GM12878 (cell line): ENCODE measurements around the gene MTMR3. TPM values are rescaled to one million over a fixed set of nuclear protein-coding genes. Genes with fewer than 3 reads are reported as not detected.

Experiments
- ATAC-seq: fragments of 200-7000 bp; cut with Tn5 transposase; 3 replicates; pipeline ENCODE4 v1.9.1; 2020; ENCODE audit warnings: mild to moderate bottlenecking, moderate library complexity
- BruUV-seq: library from RNA; stranded (reverse); fragments of 400-500 nt; replicated peaks from 2 replicates; lab custom pipeline; 2021; lab: Mats Ljungman, UMichigan
- CTCF ChIA-PET: fragments of 300-600 bp; sonication (Branson Sonifier 250); formaldehyde crosslinking; extraction: SDS; loops from one replicate; lab custom pipeline; 2021; ENCODE audit warnings: inconsistent platforms; lab: Yijun Ruan, JAX
- POLR2A ChIA-PET: fragments of 350-600 bp; formaldehyde crosslinking; extraction: SDS; loops from one replicate; lab custom pipeline; 2021; ENCODE audit warnings: inconsistent platforms; lab: Charles Lee
- RAD21 ChIA-PET: fragments of 300-600 bp; sonication (Branson Sonifier 250); formaldehyde crosslinking; loops from one replicate; lab custom pipeline; 2023; ENCODE audit warnings: antibody characterized with exemption; ENCODE audit not compliant: unreplicated experiment; lab: Charles Lee
- SMC1A ChIA-PET: fragments of 300-600 bp; sonication (Branson Sonifier 250); formaldehyde crosslinking; loops from one replicate; lab custom pipeline; 2023; ENCODE audit not compliant: unreplicated experiment, uncharacterized antibody; lab: Charles Lee
- DNase-seq: peaks from one replicate; pipeline ENCODE4 v3.0.0-alpha.2; 2011; ENCODE audit warnings: low read depth, low spot score
- FAIRE-seq: peaks from 3 replicates; lab custom pipeline; 2011; peaks lifted over from hg19 to GRCh38; lab: Jason Lieb, UNC
- H2AFZ ChIP-seq: 2 replicates; pipeline ENCODE4 v1.6.0; 2011; ENCODE audit warnings: low read depth, low read length, control low read depth; ENCODE audit not compliant: control insufficient read depth
- H3K27ac ChIP-seq: 2 replicates; pipeline ENCODE4 v1.5.1; 2011; ENCODE audit warnings: control low read depth; ENCODE audit not compliant: control insufficient read depth, insufficient read depth
- H3K27me3 ChIP-seq, 2 experiments: replicated peaks in 1 of 2; 2 replicates each; pipeline versions ENCODE4 v1.6.0 to v1.6.1; 2011; ENCODE audit warnings: low read length in 1 of 2; ENCODE audit not compliant: control insufficient read depth in 2 of 2, insufficient read depth in 2 of 2
- H3K36me3 ChIP-seq, 2 experiments: 2 replicates each; pipeline ENCODE4 v1.5.1; 2011; ENCODE audit warnings: low read length in 1 of 2; ENCODE audit not compliant: control insufficient read depth in 2 of 2, insufficient read depth in 2 of 2
- H3K4me1 ChIP-seq: 2 replicates; pipeline ENCODE4 v1.6.1; 2011; ENCODE audit warnings: mild to moderate bottlenecking, low read length, moderate library complexity, mixed read lengths; ENCODE audit not compliant: control insufficient read depth, insufficient read depth
- H3K4me2 ChIP-seq: 2 replicates; pipeline ENCODE4 v1.6.0; 2011; ENCODE audit warnings: control low read depth; ENCODE audit not compliant: control insufficient read depth, insufficient read depth
- H3K4me3 ChIP-seq: fragments of 200-600 bp; sonication (generic); 2 replicates; pipeline ENCODE4 v1.5.1; 2016
- H3K79me2 ChIP-seq: 2 replicates; pipeline ENCODE4 v1.6.0; 2011; ENCODE audit warnings: low read length; ENCODE audit not compliant: control insufficient read depth, insufficient read depth
- H3K9ac ChIP-seq: 2 replicates; pipeline ENCODE4 v1.8.0; 2011; ENCODE audit warnings: low read length, control low read depth, mixed read lengths; ENCODE audit not compliant: control insufficient read depth, insufficient read depth
- H3K9me3 ChIP-seq: replicated peaks from 3 replicates; pipeline ENCODE4 v1.5.1; 2011; ENCODE audit warnings: mild to moderate bottlenecking, low read length; ENCODE audit not compliant: control insufficient read depth, insufficient read depth
- H4K20me1 ChIP-seq: 2 replicates; pipeline ENCODE4 v1.6.0; 2011; ENCODE audit not compliant: control insufficient read depth, insufficient read depth
- CBX5 ChIP-seq: sonication (generic); IDR thresholded peaks from 2 replicates; pipeline ENCODE4 v1.6.1; 2016; ENCODE audit warnings: low read depth, moderate library complexity, mild to moderate bottlenecking, inconsistent platforms
- LARP7 ChIP-seq: fragments of 450-650 bp; IDR thresholded peaks from 2 replicates; pipeline ENCODE4 v1.6.1; 2017; ENCODE audit warnings: mild to moderate bottlenecking
- NFYA ChIP-seq: IDR thresholded peaks from 2 replicates; pipeline ENCODE4 v1.6.1; 2011; ENCODE audit warnings: low read depth, mild to moderate bottlenecking, low read length, improper control_type of control experiment, borderline replicate concordance
- RB1 ChIP-seq: fragments of 450-650 bp; formaldehyde crosslinking; IDR thresholded peaks from 2 replicates; pipeline ENCODE4 v1.6.1; 2017; ENCODE audit warnings: mild to moderate bottlenecking, borderline replicate concordance
- RELA ChIP-seq: fragments of 450-650 bp; IDR thresholded peaks from 2 replicates; pipeline ENCODE4 v1.8.0; 2014; ENCODE audit warnings: borderline replicate concordance; ENCODE audit not compliant: partially characterized antibody
- ZSCAN29 ChIP-seq: fragments of 450-650 bp; IDR thresholded peaks from 2 replicates; pipeline ENCODE4 v1.6.1; 2017; ENCODE audit warnings: mild to moderate bottlenecking, moderate library complexity
- WGBS: methylation state at CpG from one replicate; pipeline ENCODE4 v1.1.6; 2016; ENCODE audit warnings: low lambda C conversion rate; ENCODE audit not compliant: insufficient replicate concordance, insufficient coverage; ENCODE audit errors: missing lambda C conversion rate; 5-methylcytosine and 5-hydroxymethylcytosine counted together
- in situ Hi-C: fragments of 300-500 bp; cut with MboI; formaldehyde crosslinking; loops from 9 replicates; pipeline ENCODE4 v1.14.3; 2018; ENCODE audit warnings: mixed read lengths
- intact Hi-C: fragments of 100-400 bp; cut with micrococcal nuclease; formaldehyde crosslinking; loops from one replicate; pipeline ENCODE4 v1.14.2; 2022; ENCODE audit not compliant: unreplicated experiment
- polyA plus RNA-seq, 11 experiments: library from polyadenylated mRNA; depleted of rRNA in 4 of 11; unstranded in 6 of 11; stranded (reverse) in 5 of 11; fragments of >200 nt; fragmentation: Nextera tagmentation in 4 of 11; fragmentation: Illumina TruSeq in 1 of 11; extraction: Ambion mirVana in 4 of 11; extraction: Trizol in 1 of 11; gene quantifications; 1 replicate in 1 of 11; 2 replicates in 10 of 11; pipeline versions ENCODE4 v1.2.1 to v1.2.3, GENCODE V29; 2011 to 2016; ENCODE audit warnings: inconsistent platforms in 2 of 11, missing spikeins in 2 of 11, low read depth in 1 of 11
- total RNA-seq, 4 experiments: library from RNA; depleted of rRNA in 3 of 4; stranded (reverse); fragments of >200 nt in 3 of 4; fragmentation: Illumina TruSeq in 1 of 4; extraction: Trizol in 1 of 4; gene quantifications; 2 replicates each; pipeline versions ENCODE4 v1.2.1 to v1.2.3, GENCODE V29; 2013 to 2021
- TF ChIP-seq, protein P1 (sequence below): IDR thresholded peaks from 2 replicates; pipeline ENCODE4 v1.6.1; 2011; ENCODE audit warnings: low read depth, mild to moderate bottlenecking, low read length, moderate library complexity, borderline replicate concordance; ENCODE audit errors: extremely low read depth

The MTMR3 gene
- total and polyA plus RNA-seq, 10 of the 15 experiments (the other 5 are each of a cell fraction or from before 2014, with no cell fraction given): 1.4 to 23.7 (median 10.6) TPM

DNA sequence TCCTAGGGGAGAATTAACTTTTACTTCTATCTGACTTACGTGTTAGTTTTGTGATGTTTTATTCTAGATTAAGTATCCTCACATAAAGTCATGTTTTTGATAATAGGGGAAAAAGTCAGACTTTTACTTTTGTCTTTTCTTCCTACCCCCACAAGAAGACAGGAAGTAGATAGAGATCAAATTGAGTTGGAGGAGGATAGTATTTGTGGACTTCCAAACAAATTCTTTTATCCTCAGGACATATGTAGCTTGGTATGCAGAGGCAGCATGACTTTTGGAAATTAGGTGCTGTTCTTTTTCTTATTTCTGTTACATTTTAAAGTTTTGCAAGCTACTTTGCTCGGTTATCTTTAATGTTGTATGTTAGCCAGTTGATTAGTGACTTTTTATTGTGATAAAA lies 61.4 kb downstream of the MTMR3 start:
- no peak overlapping the region for H3K4me2 ChIP-seq
- H3K9ac ChIP-seq: no peak overlapping the region
- no peaks in the 10 kb centered on the region; the same call in none of the 2 replicates for H3K79me2 ChIP-seq
- CTCF ChIA-PET: no interaction called here
- H4K20me1 ChIP-seq: no peaks in the 10 kb centered on the region
- H3K4me1 ChIP-seq: no peaks in the 10 kb centered on the region
- DNase-seq (no peak), ATAC-seq (no peak), FAIRE-seq (no peak)
- no peak overlapping the region for H3K27ac ChIP-seq
- intact Hi-C loops (no loop called here), in situ Hi-C loops (no loop called here)
- BruUV-seq: no TSS peak
- 97% methylated on average over 2 of the region's 2 CpGs for whole genome bisulfite sequencing
- POLR2A ChIA-PET: interaction anchor here (1.1 kb wide), 1 partner anchor 16 kb away, joined by 3 read pairs; no protein-coding TSS in a partner anchor
- no peaks in the 10 kb centered on the region for H3K9me3 ChIP-seq
- SMC1A ChIA-PET: no interaction called here
- no peaks in the 10 kb centered on the region for H3K27me3 ChIP-seq
- no peak for TF ChIP-seq RB1
- TF ChIP-seq CBX5: no peak
- no peak for TF ChIP-seq LARP7
- TF ChIP-seq NFYA: no peak
- H3K36me3 ChIP-seq: no peaks in the 10 kb centered on the region
- no peak overlapping the region for H3K4me3 ChIP-seq
- RAD21 ChIA-PET: no interaction called here
- H2AFZ ChIP-seq: no peak overlapping the region

DNA sequence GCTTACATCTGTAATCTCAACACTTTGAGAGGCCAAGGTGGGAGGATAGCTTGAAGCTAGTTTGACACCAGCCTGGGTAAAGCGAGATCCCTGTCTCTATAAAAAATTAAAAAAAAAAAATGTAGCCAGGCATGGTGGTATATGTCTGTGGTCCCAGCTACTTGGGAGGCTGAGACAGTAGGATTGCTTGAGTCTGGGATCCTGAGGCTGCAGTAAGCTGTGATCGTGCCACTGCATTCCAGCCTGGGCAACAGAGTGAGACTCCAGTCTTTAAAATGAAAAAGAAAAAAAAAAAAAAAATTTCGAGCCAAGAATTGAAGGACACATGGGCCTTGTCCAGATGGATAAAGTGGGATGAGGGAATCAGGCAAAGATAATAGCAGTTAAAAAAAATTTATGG lies 62.5 kb downstream of the MTMR3 start:
- H3K9me3 ChIP-seq: no peaks in the 10 kb centered on the region
- no peak overlapping the region for H3K4me3 ChIP-seq
- FAIRE-seq: no peak
- ChIA-PET POLR2A (no interaction called here), CTCF (no interaction called here), SMC1A (interaction anchor here (1.0 to 1.3 kb wide), 2 partner anchors 11 to 21 kb away, joined by 3 to 4 read pairs; no protein-coding TSS in a partner anchor), RAD21 (interaction anchor here (0.6 kb wide), 1 partner anchor 92 kb away, joined by 4 read pairs; no protein-coding TSS in a partner anchor)
- intact Hi-C loops: no loop called here
- BruUV-seq: no TSS peak
- no peaks in the 10 kb centered on the region for H4K20me1 ChIP-seq
- H3K4me2 ChIP-seq: no peak overlapping the region
- no peak for ATAC-seq
- DNase-seq: no peak
- H3K9ac ChIP-seq: no peak overlapping the region
- in situ Hi-C loops: no loop called here
- no peak overlapping the region for H2AFZ ChIP-seq
- H3K79me2 ChIP-seq: no peaks in the 10 kb centered on the region; the same call in 1 of the 2 replicates
- H3K4me1 ChIP-seq: no peaks in the 10 kb centered on the region
- 97% methylated on average over 3 of the region's 3 CpGs for WGBS
- no peaks in the 10 kb centered on the region for H3K36me3 ChIP-seq
- H3K27me3 ChIP-seq: no peaks in the 10 kb centered on the region
- no peak overlapping the region for H3K27ac ChIP-seq
- TF ChIP-seq, protein P1, sequence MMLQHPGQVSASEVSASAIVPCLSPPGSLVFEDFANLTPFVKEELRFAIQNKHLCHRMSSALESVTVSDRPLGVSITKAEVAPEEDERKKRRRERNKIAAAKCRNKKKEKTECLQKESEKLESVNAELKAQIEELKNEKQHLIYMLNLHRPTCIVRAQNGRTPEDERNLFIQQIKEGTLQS: no peak
- no peak for TF ChIP-seq RELA
- TF ChIP-seq ZSCAN29: no peak
- TF ChIP-seq, all 136 proteins: peak for 0
